Stimulated activated CD8-positive, alpha-beta memory T cell treated with anti-CD3 and anti-CD28 coated beads, Interleukin-2, amount 100 ng/mL, for 1 hour (primary cell): ENCODE results near the gene FAM53A.

Experiments used
- DNase-seq, 2 donors: peaks; one replicate each; pipeline ENCODE4 v3.0.0-alpha.2; 2020; ENCODE audit warnings: low read depth in 2 of 2

Gene FAM53A

GRCh38 chr4:1683736-1684505 lies at the start of gene FAM53A:
TSS of gene FAM53A (minus strand) at chr4:1684313. CDS start at chr4:1668741, 15,572 bp downstream.
- no peak for DNase-seq

GRCh38 chr4:1732911-1733310 lies 48.8 kb upstream of the FAM53A start:
- DNase-seq: no peak

- DNase-seq: no peak
These were observed 47.1 kb upstream of the FAM53A start for GRCh38 chr4:1731180-1731579.

- DNase-seq: no peak
These were observed 46.5 kb upstream of the FAM53A start for GRCh38 chr4:1730532-1731135.

- no peak for DNase-seq
These were observed 44.2 kb upstream of the FAM53A start for GRCh38 chr4:1728061-1728980.

- no peak for DNase-seq
These were observed 43.3 kb upstream of the FAM53A start for GRCh38 chr4:1727117-1728031.

- DNase-seq: peak; percentile 84 to 85
These were observed 42.2 kb upstream of the FAM53A start for GRCh38 chr4:1726146-1726934.

- DNase-seq: no peak
These were observed 41.4 kb upstream of the FAM53A start for GRCh38 chr4:1725521-1725920.

- DNase-seq: no peak
These were observed 39.2 kb upstream of the FAM53A start for GRCh38 chr4:1723131-1723801.

- no peak for DNase-seq
These were observed 38.5 kb upstream of the FAM53A start for GRCh38 chr4:1722551-1723118.

- no peak for DNase-seq
These were observed 37.8 kb upstream of the FAM53A start for GRCh38 chr4:1721666-1722550.

GRCh38 chr4:1721003-1721665 lies 37.0 kb upstream of the FAM53A start, which contains the start of the genes TACC3 and TMEM129:
TSS of gene TACC3 (plus strand) at chr4:1721521. CDS start at chr4:1723422, 1,901 bp downstream.
TSS of gene TMEM129 (minus strand) at chr4:1721323. CDS start at chr4:1720837, 486 bp downstream.
- DNase-seq: peak; percentile 83 to 87

GRCh38 chr4:1720163-1720983 lies 36.3 kb upstream of the FAM53A start:
- DNase-seq: no peak

GRCh38 chr4:1718095-1718850 lies 34.2 kb upstream of the FAM53A start:
- no peak for DNase-seq

- no peak for DNase-seq
These were observed 33.3 kb upstream of the FAM53A start for GRCh38 chr4:1717129-1718094.
